Thyroid gland (tissue), 4 donors: ENCODE measurements around the gene CCDC126. TPM values are rescaled to one million over a fixed set of nuclear protein-coding genes. Genes with fewer than 3 reads are reported as not detected.

Experiments used
- DNase-seq, 2 donors: peaks; one replicate each; pipeline ENCODE4 v3.0.0-alpha.2; 2019
- H3K27ac ChIP-seq, 3 donors: fragments of 200-600 bp; sonication (generic); 1 replicate in 2 of 3; 2 replicates in 1 of 3; pipeline ENCODE4 v1.5.1; 2016 to 2019; ENCODE audit warnings: mild to moderate bottlenecking in 1 of 3, moderate library complexity in 1 of 3
- H3K27me3 ChIP-seq: fragments of 200-600 bp; sonication (generic); one replicate; pipeline ENCODE4 v1.5.1; 2019
- H3K36me3 ChIP-seq, 2 donors: fragments of 200-600 bp; sonication (generic); one replicate each; pipeline ENCODE4 v1.5.1; 2016 to 2019
- H3K4me1 ChIP-seq, 2 donors: fragments of 200-600 bp; sonication (generic); one replicate each; pipeline ENCODE4 v1.5.1; 2017 to 2019
- H3K4me3 ChIP-seq, 3 donors: fragments of 200-600 bp; sonication (generic); replicated peaks in 1 of 3; 1 replicate in 2 of 3; 2 replicates in 1 of 3; pipeline ENCODE4 v1.5.1; 2016; ENCODE audit warnings: mild to moderate bottlenecking in 1 of 3
- H3K9me3 ChIP-seq: fragments of 200-600 bp; sonication (generic); one replicate; pipeline ENCODE4 v1.5.1; 2017
- CTCF ChIP-seq, 6 experiments: fragments of 200-600 bp in 3 of 6; fragments of 450-650 bp in 3 of 6; sonication (generic) in 3 of 6; IDR thresholded peaks; one replicate each; pipeline ENCODE4 v1.5.1; 2016 to 2019; ENCODE audit warnings: antibody characterized with exemption in 6 of 6, mild to moderate bottlenecking in 2 of 6, inconsistent platforms in 1 of 6, moderate library complexity in 1 of 6
- POLR2A ChIP-seq, 2 donors: fragments of 450-650 bp; IDR thresholded peaks; one replicate each; pipeline ENCODE4 v1.6.1; 2017; ENCODE audit warnings: antibody characterized with exemption in 2 of 2, mild to moderate bottlenecking in 2 of 2, moderate library complexity in 1 of 2
- WGBS, 2 donors: methylation state at CpG; one replicate each; pipeline ENCODE4 v1.1.5; 2017; 5-methylcytosine and 5-hydroxymethylcytosine counted together
- intact Hi-C: fragments of 100-400 bp; cut with DNase I; formaldehyde crosslinking; loops from one replicate; pipeline ENCODE4 v1.15.1; 2023
- small RNA-seq: library from RNA; depleted of rRNA; stranded (forward); fragments of <200 nt; gene quantifications from one replicate; pipeline ENCODE3, GENCODE V24; 2016
- total RNA-seq, 4 donors: library from RNA; depleted of rRNA; stranded (reverse); fragments of >200 nt; gene quantifications; one replicate each; pipeline ENCODE4 v1.2.3, GENCODE V29; 2016

Gene CCDC126
- total RNA-seq, 4 donors from 2014 or later, result 21.1 to 26.8 (median 23.9) TPM

- intact Hi-C loops, result no loop called here
- Histone ChIP-seq H3K36me3 (peaks cover 5 to 11% of the 10 kb centered on the region in 2 donors), H3K4me3 (no peak overlapping the region), H3K9me3 (no peaks in the 10 kb centered on the region), H3K27me3 (no peaks in the 10 kb centered on the region), H3K4me1 (no peaks in the 10 kb centered on the region), H3K27ac (no peak overlapping the region)
- DNase-seq, result no peak
- WGBS, 2 donors, result 92 to 93% methylated on average over 4 of the region's 4 CpGs
- TF ChIP-seq POLR2A (IDR thresholded peaks at IDR 0.05), result no peak
Observed at GRCh38 chr7:23691320-23691719, 94.1 kb downstream of the CCDC126 start.

- TF ChIP-seq CTCF (IDR thresholded peaks at IDR 0.05) (no peak), POLR2A (IDR thresholded peaks at IDR 0.05) (no peak)
- no peaks in the 10 kb centered on the region for H3K4me1 ChIP-seq
Observed at GRCh38 chr7:23693224-23693623, 96.0 kb downstream of the CCDC126 start.

More at GRCh38 chr7:23693224-23693623, 96.0 kb downstream of the CCDC126 start:
- H3K27me3 ChIP-seq, result no peaks in the 10 kb centered on the region
- H3K36me3 ChIP-seq, result peaks cover 5 to 11% of the 10 kb centered on the region in 2 donors
- no peaks in the 10 kb centered on the region for H3K9me3 ChIP-seq
- intact Hi-C loops, result no loop called here
- no peak for DNase-seq
- no peak overlapping the region for H3K4me3 ChIP-seq
- H3K27ac ChIP-seq, result no peak overlapping the region

Small RNA genes within 50 kb of the gene (small RNA-seq; reads per million reads assigned to genes)
- gene AC006026.2, result not detected

Other genes starting within 250 kb of the CCDC126 start
- 1 to 10 TPM in 3 of 4 donors, under 1 TPM in 1; 0.67 to 5.2 (median 3.4) TPM for gene IGF2BP3, start 126.9 kb upstream of the CCDC126 start, total RNA-seq
- 10 to 100 TPM; 31.6 to 49.0 (median 42.8) TPM for gene TRA2A, start 65.4 kb upstream of the CCDC126 start, total RNA-seq
- gene FAM221A, start 82.8 kb downstream of the CCDC126 start, total RNA-seq, result 10 to 100 TPM; 12.9 to 28.2 (median 14.9) TPM
- 1 to 10 TPM in 2 of 4 donors, under 1 TPM in 2; 0.27 to 2.3 (median 0.70) TPM for gene STK31, start 112.8 kb downstream of the CCDC126 start, total RNA-seq